ENCODE data around the gene MVP. TPM values are rescaled to one million over a fixed set of nuclear protein-coding genes. Genes with fewer than 3 reads are reported as not detected.
"Not testable (repeated sequence)": the region's sequence is repeated elsewhere in the genome, so short reads cannot be mapped to it uniquely, and the experiment has no call there.

MVP gene
- total RNA-seq: 10 to 100 TPM; 48.2 to 73.9 (median 64.0) TPM
- 50.6 TPM for polyA plus RNA-seq
- long read RNA-seq, donor 1, transcript MVP-202 (15 exons, 2,925 nt): minor isoform, 15 of 160 reads
- long read RNA-seq, donor 1, transcript MVP-201 (15 exons, 2,870 nt): major isoform, 61 of 160 reads
- long read RNA-seq, donor 1, partial matches to known transcripts: 75 of 160 reads
- long read RNA-seq, donor 1, other reads (novel, unspliced or antisense): 9 of 160 reads
- long read RNA-seq, donor 2, transcript MVP-202 (15 exons, 2,925 nt): minor isoform, 10 of 94 reads
- long read RNA-seq, donor 2, transcript MVP-201 (15 exons, 2,870 nt): major isoform, 53 of 94 reads
- long read RNA-seq, donor 2, partial matches to known transcripts: 24 of 94 reads
- long read RNA-seq, donor 2, other reads (novel, unspliced or antisense): 7 of 94 reads
- long read RNA-seq, donor 3, transcript MVP-201 (15 exons, 2,870 nt): major isoform, 256 of 481 reads
- long read RNA-seq, donor 3, transcript MVP-202 (15 exons, 2,925 nt): minor isoform, 74 of 481 reads
- long read RNA-seq, donor 3, partial matches to known transcripts: 118 of 481 reads
- long read RNA-seq, donor 3, other reads (novel, unspliced or antisense): 33 of 481 reads
- long read RNA-seq, donor 4, transcript MVP-201 (15 exons, 2,870 nt): major isoform, 23 of 64 reads
- long read RNA-seq, donor 4, transcript MVP-202 (15 exons, 2,925 nt): minor isoform, 15 of 64 reads
- long read RNA-seq, donor 4, partial matches to known transcripts: 24 of 64 reads
- long read RNA-seq, donor 4, other reads (novel, unspliced or antisense): 2 of 64 reads

DNA sequence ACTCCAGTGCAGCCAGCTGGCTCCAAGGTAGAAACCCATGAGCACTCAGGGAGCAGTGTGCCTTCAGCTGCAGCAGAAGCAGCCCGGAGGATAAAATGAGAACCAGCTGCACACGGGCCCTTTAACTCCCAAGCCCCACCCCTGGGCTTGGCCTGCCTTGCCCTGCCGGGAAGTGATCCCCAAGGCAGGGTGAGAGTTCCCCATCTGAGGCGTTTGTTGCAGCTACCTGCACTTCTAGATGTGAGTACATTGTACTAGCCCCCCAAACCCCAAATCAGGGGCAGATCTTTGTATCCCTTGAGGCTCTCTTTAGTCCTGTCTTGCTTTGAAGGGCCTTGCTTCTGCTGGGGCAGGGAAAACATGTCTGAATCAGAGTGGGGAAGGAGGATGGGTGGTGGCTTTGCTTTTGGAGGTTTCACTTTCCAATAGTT lies at the start of gene MVP:
Gene MVP (plus strand): TSS at position 192 of the 431 bp plus-strand sequence. CDS start 10,088 bp downstream, outside the sequence.
- intact Hi-C loops (cut with DNase I): no loop called here
- no peaks in the 10 kb centered on the region for H3K27me3 ChIP-seq (ENCODE audit: control insufficient read depth, insufficient read depth)
- DNase-seq (peak; percentile 77 to 89 (median 86)), ATAC-seq (peak; percentile 44 to 52)
- peak within 1 kb of the TSS; percentile 81 for H3K4me3 ChIP-seq (ENCODE audit: low read length)
- H3K4me1 ChIP-seq (ENCODE audit: control insufficient read depth, insufficient read depth, low read length): peaks cover 11% of the 10 kb centered on the region
- peak within 1 kb of the TSS; percentile 82 for H3K27ac ChIP-seq (ENCODE audit: low read length)
- no peaks in the 10 kb centered on the region for H3K9me3 ChIP-seq (ENCODE audit: control insufficient read depth, low read length)
- under 1% methylated on average over 4 of the region's 4 CpGs for WGBS

DNA sequence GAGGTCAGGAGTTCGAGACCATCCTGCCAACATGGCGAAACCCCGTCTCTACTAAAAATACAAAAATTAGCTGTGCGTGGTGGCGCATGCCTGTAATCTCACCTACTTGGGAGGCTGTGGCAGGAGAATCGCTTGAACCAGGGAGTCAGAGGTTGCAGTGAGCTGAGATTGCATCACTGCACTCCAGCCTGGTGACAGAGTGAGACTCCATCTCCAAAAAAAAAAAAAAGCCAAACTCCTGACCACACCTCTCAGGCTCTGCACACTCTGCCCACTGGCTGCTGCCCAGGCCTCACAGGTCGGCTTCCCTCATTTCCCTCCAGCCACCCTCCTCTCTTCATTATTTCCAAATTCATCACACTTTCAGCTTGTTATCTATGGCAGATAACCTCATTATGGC lies 47.9 kb upstream of the MVP start:
- H3K9me3 ChIP-seq (ENCODE audit: control insufficient read depth, low read length); H3K27me3 ChIP-seq (ENCODE audit: control insufficient read depth, insufficient read depth); H3K27ac ChIP-seq (ENCODE audit: low read length); intact Hi-C loops (cut with DNase I); H3K4me1 ChIP-seq (ENCODE audit: control insufficient read depth, insufficient read depth, low read length); H3K4me3 ChIP-seq (ENCODE audit: low read length): not testable (repeated sequence)
- WGBS: 82% methylated on average over 7 of the region's 7 CpGs
- DNase-seq (peak in 1 of 3 donors; percentile 70), ATAC-seq (peak in 1 of 2 donors; percentile 62)

DNA sequence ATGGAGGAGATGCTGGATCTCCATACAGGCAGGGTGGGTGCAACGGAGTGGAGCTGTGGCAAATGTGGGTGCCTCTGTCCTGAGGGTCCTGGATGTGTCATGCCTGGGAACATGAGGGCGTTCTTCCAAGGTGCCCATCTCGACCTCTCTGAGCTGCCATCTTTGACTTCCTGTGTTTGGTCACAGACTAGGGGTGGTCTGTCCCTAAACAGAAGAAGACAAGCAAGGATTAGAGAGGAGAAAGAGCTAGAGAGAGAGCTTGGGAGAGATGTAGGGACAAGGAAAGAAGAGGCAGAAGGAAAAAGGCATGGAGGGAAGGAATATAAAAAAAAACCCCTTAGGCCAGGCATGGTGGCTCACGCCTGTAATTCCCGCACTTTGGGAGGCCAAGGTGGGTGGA lies 45.5 kb upstream of the MVP start:
- Histone ChIP-seq H3K27ac (ENCODE audit: low read length) (no peak overlapping the region), H3K9me3 (ENCODE audit: control insufficient read depth, low read length) (no peaks in the 10 kb centered on the region), H3K4me3 (ENCODE audit: low read length) (no peak overlapping the region), H3K4me1 (ENCODE audit: control insufficient read depth, insufficient read depth, low read length) (no peaks in the 10 kb centered on the region), H3K27me3 (ENCODE audit: control insufficient read depth, insufficient read depth) (no peaks in the 10 kb centered on the region)
- WGBS: 86% methylated on average over 5 of the region's 5 CpGs
- intact Hi-C loops (cut with DNase I): no loop called here
- ATAC-seq: no peak
- DNase-seq: no peak

DNA sequence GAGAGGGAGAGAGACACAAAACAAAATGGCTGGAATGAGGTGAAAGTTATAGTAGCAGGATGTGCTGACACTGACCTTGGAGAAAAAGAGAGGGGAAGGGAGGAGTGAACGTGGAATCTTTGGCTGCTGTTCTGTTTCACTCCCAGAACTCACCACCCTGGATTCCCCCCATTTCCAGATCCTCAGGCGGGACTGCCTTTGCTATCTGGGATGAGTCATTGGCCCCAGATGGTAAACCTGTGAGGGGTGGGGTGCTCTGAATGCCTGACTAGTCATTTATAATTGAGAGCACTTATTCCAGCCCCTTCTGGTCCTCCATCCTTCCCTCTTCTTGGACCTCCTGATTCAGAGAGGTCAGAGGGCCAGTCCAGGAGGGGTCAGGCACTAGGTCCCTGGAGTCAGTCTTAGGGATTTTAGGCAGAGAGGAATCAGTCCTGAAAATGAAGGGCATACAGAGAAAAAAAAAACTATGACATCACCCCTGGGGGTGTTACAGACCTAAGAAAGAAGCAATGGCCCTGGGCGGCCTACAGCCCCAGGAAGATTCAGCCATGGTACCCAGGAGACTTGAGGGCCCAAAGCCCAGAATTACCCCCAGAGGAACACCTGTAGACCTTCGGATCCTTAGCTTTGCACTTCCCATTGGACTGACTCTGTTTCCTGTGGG lies 44.4 kb upstream of the MVP start:
- WGBS: 63% methylated on average over 4 of the region's 4 CpGs
- no peak for DNase-seq
- H3K4me3 ChIP-seq (ENCODE audit: low read length): no peak overlapping the region
- no peaks in the 10 kb centered on the region for H3K9me3 ChIP-seq (ENCODE audit: control insufficient read depth, low read length)
- intact Hi-C loops (cut with DNase I): no loop called here
- H3K27me3 ChIP-seq (ENCODE audit: control insufficient read depth, insufficient read depth): no peaks in the 10 kb centered on the region
- peak in 1 of 2 donors; percentile 20 for ATAC-seq
- no peak overlapping the region for H3K27ac ChIP-seq (ENCODE audit: low read length)
- no peaks in the 10 kb centered on the region for H3K4me1 ChIP-seq (ENCODE audit: control insufficient read depth, insufficient read depth, low read length)

DNA sequence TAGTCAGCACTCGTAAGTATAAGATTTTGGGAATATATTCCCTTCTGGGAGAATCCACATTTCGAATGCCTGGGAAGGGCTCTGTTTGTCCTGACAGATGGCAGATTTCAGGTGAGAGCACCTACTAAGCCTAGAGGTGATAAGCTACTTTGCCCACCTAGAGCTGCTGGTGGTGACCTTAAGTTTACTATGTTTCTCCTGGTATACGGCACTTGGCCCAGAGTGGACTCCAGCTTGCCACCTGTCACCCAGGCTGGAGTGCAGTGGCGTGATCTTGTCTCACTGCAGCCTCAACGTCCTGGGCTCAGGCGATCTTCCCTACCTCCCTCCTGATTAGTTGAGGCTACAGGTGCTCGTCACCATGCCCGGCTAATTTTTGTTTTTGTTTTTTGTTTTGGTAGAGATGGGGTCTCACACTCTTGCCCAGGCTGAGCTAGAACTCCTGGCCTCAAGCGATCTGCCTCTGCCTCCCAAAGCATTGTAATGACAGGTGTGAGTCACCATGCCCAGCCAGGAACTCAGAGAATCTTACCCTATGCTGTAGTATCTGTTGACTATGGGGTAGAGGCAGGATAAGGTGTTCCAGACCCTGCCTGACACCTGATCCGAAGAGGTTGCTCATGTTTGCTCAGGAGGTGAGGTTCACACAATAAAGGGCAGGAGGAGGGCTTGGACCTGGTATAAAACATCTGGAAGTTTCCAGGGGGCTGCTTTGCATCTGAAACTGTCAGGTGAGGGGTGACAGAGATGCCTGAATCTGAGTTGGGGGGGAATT lies 42.5 kb upstream of the MVP start, which contains the start of gene ZG16:
Gene ZG16 (plus strand): TSS at position 681 of the 775 bp plus-strand sequence. CDS start 1,011 bp downstream, outside the sequence.
- intact Hi-C loops (cut with DNase I): no loop called here
- ATAC-seq (no peak), DNase-seq (peak in 1 of 3 donors; percentile 5)
- Histone ChIP-seq H3K4me3 (ENCODE audit: low read length) (no peak within 1 kb of the TSS), H3K9me3 (ENCODE audit: control insufficient read depth, low read length) (no peaks in the 10 kb centered on the region), H3K27ac (ENCODE audit: low read length) (no peak within 1 kb of the TSS), H3K27me3 (ENCODE audit: control insufficient read depth, insufficient read depth) (no peaks in the 10 kb centered on the region), H3K4me1 (ENCODE audit: control insufficient read depth, insufficient read depth, low read length) (no peaks in the 10 kb centered on the region)
- 72% methylated on average over 10 of the region's 10 CpGs for WGBS

DNA sequence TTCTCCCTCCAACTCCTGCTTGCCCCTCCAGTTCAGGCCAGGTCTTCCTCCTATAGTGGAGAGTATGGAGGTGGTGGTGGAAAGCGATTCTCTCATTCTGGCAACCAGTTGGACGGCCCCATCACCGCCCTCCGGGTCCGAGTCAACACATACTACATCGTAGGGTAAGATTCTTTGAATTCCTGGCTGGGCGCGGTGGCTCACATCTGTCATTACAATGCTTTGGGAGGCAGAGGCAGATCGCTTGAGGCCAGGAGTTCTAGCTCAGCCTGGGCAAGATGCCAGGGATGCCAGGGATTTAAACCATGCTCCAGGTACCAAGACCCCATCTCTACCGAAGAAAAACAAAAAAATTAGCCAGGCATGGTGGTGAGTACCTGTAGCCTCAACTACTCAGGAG lies 40.8 kb upstream of the MVP start:
- ATAC-seq (no peak), DNase-seq (peak in 1 of 3 donors; percentile 17)
- Histone ChIP-seq H3K4me1 (ENCODE audit: control insufficient read depth, insufficient read depth, low read length) (no peaks in the 10 kb centered on the region), H3K4me3 (ENCODE audit: low read length) (no peak overlapping the region), H3K27ac (ENCODE audit: low read length) (no peak overlapping the region), H3K27me3 (ENCODE audit: control insufficient read depth, insufficient read depth) (no peaks in the 10 kb centered on the region), H3K9me3 (ENCODE audit: control insufficient read depth, low read length) (no peaks in the 10 kb centered on the region)
- intact Hi-C loops (cut with DNase I): no loop called here
- 56% methylated on average over 10 of the region's 10 CpGs for WGBS

DNA sequence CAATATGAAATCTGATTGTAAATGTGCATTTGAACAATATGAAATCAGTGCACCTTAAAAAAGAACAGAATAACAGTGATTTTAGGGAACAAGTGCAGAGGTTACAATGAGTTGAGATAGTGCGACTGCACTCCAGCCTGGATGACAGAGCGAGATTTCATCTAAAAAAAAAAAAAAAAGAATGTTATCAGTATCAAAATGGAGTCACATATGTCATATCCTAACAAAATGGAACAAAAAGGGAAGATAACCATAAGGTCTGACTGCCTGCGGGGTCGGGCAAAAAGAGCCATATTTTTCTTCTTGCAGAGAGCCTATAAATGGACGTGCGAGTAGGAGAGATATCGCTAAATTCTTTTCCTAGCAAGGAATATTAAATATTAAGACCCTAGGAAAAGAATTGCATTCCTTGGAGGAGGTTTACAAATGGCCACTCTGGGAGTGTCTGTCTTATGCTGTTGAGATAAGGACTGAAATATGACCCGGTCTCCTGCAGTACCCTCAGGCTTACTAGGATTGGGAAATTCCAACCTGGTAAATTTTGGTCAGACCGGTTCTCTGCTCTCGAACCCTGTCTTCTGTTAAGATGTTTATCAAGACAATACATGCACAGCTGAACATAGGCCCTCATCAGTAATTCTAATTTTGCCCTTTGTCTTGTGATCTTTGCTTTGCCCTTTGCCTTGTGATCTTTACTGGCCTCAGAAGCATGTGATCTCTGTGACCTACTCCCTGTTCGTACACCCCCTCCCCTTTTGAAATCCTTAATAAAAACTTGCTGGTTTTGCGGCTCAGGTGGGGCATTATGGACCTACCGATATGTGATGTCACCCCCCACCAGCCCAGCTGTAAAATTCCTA lies 36.9 kb upstream of the MVP start:
- H3K9me3 ChIP-seq (ENCODE audit: control insufficient read depth, low read length); H3K27ac ChIP-seq (ENCODE audit: low read length); H3K4me3 ChIP-seq (ENCODE audit: low read length); DNase-seq; intact Hi-C loops (cut with DNase I); ATAC-seq; H3K4me1 ChIP-seq (ENCODE audit: control insufficient read depth, insufficient read depth, low read length); H3K27me3 ChIP-seq (ENCODE audit: control insufficient read depth, insufficient read depth): not testable (repeated sequence)
- WGBS: 76% methylated on average over 13 of the region's 13 CpGs

DNA sequence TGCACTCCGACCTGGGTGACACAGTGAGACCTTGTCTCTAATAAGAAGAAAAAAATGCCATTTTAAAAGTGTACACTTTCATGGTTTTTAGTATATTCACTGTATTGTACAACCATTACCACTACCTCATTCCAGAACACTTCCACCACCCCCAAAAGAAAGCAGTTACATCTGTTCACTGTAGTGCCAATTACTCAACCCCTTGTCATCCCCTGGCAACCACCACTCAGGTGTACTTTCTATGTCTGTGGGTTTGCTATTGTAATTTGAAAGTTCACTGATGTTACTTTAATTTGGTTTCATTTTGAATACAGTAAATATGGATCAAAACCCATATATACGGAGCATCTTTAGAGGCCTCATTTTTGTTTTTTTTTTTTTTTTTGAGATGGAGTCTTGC lies 36.1 kb upstream of the MVP start:
- 92% methylated on average over 2 of the region's 2 CpGs for WGBS
- no peak overlapping the region for H3K4me3 ChIP-seq (ENCODE audit: low read length)
- H3K4me1 ChIP-seq (ENCODE audit: control insufficient read depth, insufficient read depth, low read length): no peaks in the 10 kb centered on the region
- no peaks in the 10 kb centered on the region for H3K27me3 ChIP-seq (ENCODE audit: control insufficient read depth, insufficient read depth)
- intact Hi-C loops (cut with DNase I): no loop called here
- ATAC-seq (no peak), DNase-seq (no peak)
- no peaks in the 10 kb centered on the region for H3K9me3 ChIP-seq (ENCODE audit: control insufficient read depth, low read length)
- no peak overlapping the region for H3K27ac ChIP-seq (ENCODE audit: low read length)

DNA sequence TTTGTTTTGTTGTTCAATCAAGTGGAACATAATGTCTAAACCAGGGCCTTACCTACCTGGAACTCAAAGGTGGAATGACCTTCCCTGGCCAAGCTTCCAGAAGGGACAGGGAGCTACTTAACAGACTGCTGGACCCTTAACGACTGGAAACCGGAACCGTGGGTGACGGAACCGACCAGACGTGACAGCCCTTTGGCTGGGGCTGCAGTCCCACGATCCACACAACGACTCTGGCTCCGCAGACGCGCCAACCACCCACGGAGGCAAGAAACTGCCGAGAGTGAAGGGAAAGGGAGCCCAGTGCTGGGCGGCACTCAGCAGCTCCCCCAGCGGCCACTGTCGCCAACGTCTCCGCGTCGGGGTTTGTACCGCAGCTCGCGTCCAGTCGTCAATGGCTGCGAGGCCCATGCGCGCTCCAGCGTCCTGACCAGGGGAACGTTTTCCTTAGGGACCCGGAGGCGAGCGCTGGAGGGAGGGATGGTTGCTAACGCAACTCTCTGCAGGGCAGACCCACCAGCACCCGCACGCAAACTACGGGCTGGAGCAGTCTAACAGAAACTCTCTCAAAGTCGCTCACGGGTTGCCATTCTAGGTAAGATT lies 35.3 kb upstream of the MVP start:
- H3K9me3 ChIP-seq (ENCODE audit: control insufficient read depth, low read length): no peaks in the 10 kb centered on the region
- no peak overlapping the region for H3K27ac ChIP-seq (ENCODE audit: low read length)
- no peaks in the 10 kb centered on the region for H3K4me1 ChIP-seq (ENCODE audit: control insufficient read depth, insufficient read depth, low read length)
- ATAC-seq (peak; percentile 92 to 95), DNase-seq (peak; percentile 86 to 93 (median 93))
- intact Hi-C loops (cut with DNase I): no loop called here
- 5% methylated on average over 38 of the region's 38 CpGs for WGBS
- H3K27me3 ChIP-seq (ENCODE audit: control insufficient read depth, insufficient read depth): no peaks in the 10 kb centered on the region
- H3K4me3 ChIP-seq (ENCODE audit: low read length): no peak overlapping the region
